Hepatocyte (in vitro differentiated cells): Measurements from ENCODE around the gene DRC7.

ENCODE experiments used
- EZH2 ChIP-seq: fragments of 200-600 bp; sonication (generic); IDR thresholded peaks from 2 replicates; pipeline ENCODE4 v1.6.1; 2016; ENCODE audit warnings: antibody characterized with exemption, mild to moderate bottlenecking, borderline replicate concordance
- EZH2phosphoT487 ChIP-seq: fragments of 200-600 bp; sonication (generic); IDR thresholded peaks from one replicate; pipeline ENCODE4 v1.6.1; 2018; ENCODE audit warnings: antibody characterized with exemption, mild to moderate bottlenecking, low read depth, moderate library complexity; ENCODE audit not compliant: unreplicated experiment, severe bottlenecking
- TF ChIP-seq, protein P1 (sequence below): fragments of 200-600 bp; sonication (generic); IDR thresholded peaks from 2 replicates; pipeline ENCODE4 v1.5.1; 2016; ENCODE audit warnings: antibody characterized with exemption, mild to moderate bottlenecking; ENCODE audit not compliant: poor library complexity

- TF ChIP-seq EZH2 (no peak), EZH2phosphoT487 (no peak)
- TF ChIP-seq, protein P1, sequence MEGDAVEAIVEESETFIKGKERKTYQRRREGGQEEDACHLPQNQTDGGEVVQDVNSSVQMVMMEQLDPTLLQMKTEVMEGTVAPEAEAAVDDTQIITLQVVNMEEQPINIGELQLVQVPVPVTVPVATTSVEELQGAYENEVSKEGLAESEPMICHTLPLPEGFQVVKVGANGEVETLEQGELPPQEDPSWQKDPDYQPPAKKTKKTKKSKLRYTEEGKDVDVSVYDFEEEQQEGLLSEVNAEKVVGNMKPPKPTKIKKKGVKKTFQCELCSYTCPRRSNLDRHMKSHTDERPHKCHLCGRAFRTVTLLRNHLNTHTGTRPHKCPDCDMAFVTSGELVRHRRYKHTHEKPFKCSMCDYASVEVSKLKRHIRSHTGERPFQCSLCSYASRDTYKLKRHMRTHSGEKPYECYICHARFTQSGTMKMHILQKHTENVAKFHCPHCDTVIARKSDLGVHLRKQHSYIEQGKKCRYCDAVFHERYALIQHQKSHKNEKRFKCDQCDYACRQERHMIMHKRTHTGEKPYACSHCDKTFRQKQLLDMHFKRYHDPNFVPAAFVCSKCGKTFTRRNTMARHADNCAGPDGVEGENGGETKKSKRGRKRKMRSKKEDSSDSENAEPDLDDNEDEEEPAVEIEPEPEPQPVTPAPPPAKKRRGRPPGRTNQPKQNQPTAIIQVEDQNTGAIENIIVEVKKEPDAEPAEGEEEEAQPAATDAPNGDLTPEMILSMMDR: peak; percentile 65
These were observed 25.6 kb downstream of the DRC7 start for GRCh38 chr16:57720142-57720575.
